Measurements from ENCODE around the gene DPP7.

Gene DPP7

DNA sequence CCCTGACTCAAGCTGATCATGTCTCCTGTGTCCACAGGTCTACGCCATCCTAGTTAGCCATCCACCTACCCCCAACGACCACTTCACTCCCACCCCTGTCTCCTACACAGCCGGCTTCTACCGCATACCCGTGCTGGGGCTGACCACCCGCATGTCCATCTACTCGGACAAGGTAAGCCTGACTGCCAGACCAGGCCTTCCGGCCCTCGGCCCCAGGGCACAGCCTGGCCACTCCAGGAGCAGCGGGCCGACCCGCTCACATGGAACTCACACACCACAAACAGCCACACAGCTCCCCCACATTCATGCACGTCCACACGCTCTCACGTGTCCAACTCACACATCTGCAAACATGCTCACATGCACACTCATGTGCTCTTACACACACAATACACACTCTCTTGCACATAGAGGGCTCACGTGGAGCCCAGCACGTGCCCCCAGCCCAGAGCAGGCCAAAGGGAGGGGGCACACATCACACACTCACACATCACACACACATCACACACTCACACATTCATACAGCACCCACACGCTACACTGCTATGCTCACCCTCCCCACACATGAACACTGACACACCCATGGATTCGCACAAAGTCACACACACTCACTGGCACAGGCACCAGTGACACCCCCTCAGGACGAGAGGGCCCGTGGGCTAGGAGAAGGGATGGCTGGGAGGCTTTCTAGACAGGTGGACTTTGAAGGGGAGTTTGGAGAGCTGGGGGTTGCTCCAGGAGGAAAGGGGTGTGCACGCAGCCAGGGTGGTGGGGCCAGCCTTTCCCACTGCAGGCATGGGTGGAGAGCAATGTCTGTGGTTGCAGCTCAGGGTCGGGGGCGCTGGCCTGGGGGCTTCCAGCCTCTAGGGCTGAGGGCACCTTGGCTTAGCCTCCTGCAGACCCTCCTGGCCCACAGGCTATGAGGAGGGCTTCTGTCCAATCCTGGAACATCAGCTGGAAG is 27.7 kb upstream of the DPP7 start:
- in situ Hi-C loops (cut with MboI; ENCODE audit: low pct_unique_long_range_greater_than_20kb, low sequenced_read_pairs, unreplicated experiment): no loop called here
- TF ChIP-seq, protein P1, sequence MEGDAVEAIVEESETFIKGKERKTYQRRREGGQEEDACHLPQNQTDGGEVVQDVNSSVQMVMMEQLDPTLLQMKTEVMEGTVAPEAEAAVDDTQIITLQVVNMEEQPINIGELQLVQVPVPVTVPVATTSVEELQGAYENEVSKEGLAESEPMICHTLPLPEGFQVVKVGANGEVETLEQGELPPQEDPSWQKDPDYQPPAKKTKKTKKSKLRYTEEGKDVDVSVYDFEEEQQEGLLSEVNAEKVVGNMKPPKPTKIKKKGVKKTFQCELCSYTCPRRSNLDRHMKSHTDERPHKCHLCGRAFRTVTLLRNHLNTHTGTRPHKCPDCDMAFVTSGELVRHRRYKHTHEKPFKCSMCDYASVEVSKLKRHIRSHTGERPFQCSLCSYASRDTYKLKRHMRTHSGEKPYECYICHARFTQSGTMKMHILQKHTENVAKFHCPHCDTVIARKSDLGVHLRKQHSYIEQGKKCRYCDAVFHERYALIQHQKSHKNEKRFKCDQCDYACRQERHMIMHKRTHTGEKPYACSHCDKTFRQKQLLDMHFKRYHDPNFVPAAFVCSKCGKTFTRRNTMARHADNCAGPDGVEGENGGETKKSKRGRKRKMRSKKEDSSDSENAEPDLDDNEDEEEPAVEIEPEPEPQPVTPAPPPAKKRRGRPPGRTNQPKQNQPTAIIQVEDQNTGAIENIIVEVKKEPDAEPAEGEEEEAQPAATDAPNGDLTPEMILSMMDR (IDR thresholded peaks at IDR 0.05; ENCODE audit: extremely low read depth, insufficient read depth, missing control alignments): no peak

DNA sequence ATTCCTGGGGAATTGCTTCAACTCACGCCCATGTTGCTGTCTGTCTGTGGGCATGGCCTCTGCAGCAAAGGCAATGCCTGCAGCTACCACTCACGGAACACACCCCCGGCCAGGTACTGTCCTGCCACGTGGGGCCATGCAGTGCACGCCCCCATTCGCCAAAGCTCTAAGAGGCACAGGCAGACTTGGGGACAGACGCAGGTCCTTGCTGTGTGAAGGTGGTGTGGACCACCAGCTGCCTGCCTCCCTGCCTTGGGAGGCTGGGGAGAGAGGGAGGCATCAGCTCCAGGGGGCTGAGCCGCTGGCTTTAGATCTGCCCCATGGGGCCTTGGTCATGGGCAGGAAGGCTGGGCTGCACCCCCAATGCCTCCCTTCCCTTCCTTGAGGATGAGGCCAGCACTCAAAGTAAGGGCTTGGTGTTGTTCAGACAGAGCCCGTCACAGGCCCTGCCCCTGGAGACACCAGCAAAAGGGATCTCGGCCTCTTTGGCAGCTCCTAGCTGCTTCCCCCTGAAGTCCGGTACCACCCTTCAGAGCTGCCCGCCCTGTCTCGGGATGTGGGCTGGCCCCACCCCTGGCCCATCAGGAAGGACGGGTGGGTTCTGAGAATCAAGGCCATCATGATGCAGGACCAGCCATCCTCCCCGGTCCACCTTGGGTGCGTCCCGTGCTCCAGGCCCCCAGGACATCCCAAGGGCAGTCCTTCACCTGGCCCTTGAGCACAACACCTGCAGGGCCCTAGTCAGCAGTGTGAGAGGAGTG is 26.7 kb upstream of the DPP7 start:
- in situ Hi-C loops (cut with MboI; ENCODE audit: low pct_unique_long_range_greater_than_20kb, low sequenced_read_pairs, unreplicated experiment): no loop called here
- DNase-seq (ENCODE audit: low spot score): no peak
- TF ChIP-seq, protein P1 (IDR thresholded peaks at IDR 0.05; ENCODE audit: extremely low read depth, insufficient read depth, missing control alignments): no peak

More for the DNA sequence above, 27.7 kb upstream of the DPP7 start:
- DNase-seq (ENCODE audit: low spot score): no peak

DNA sequence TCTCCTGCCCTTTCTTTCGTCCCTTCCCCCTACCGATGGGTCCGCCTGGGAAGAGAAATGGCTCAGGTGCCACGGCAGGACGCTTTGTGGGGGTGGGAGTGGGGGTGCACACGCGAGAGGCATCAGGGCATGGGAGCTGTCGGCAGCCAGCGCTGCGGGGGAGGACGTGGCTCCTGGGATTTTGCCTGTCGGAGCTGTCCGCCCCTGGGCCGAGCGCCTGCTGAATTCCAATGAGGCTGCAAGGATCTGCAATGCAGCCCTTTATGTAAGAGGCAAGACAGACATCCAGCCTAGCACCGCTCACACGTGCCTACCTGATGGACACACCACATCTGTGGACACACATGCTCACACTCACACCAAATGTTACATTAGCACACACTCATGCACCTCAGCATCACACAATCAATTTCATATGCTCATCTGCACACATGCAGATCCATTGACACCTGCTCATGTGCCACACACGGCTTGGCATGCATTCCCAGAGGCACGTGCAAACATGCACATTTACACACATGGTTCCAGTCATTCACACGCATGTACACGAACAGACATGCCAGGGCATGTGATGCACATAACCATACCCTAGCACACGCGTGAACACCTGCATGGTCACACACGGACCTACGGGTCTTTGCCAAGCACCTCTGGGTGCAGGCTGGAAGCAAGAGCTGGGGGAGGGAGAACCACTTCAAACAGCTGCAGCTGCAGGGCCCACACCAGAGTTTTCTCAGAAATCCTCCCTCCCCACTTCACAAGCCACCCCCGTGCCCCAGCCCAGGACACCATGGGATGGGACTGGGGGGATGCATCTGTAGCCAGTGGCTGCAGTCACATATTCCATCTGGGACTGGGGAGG is 25.8 kb upstream of the DPP7 start:
- in situ Hi-C loops (cut with MboI; ENCODE audit: low pct_unique_long_range_greater_than_20kb, low sequenced_read_pairs, unreplicated experiment): no loop called here
- TF ChIP-seq, protein P1 (IDR thresholded peaks at IDR 0.05; ENCODE audit: extremely low read depth, insufficient read depth, missing control alignments): no peak

DNA sequence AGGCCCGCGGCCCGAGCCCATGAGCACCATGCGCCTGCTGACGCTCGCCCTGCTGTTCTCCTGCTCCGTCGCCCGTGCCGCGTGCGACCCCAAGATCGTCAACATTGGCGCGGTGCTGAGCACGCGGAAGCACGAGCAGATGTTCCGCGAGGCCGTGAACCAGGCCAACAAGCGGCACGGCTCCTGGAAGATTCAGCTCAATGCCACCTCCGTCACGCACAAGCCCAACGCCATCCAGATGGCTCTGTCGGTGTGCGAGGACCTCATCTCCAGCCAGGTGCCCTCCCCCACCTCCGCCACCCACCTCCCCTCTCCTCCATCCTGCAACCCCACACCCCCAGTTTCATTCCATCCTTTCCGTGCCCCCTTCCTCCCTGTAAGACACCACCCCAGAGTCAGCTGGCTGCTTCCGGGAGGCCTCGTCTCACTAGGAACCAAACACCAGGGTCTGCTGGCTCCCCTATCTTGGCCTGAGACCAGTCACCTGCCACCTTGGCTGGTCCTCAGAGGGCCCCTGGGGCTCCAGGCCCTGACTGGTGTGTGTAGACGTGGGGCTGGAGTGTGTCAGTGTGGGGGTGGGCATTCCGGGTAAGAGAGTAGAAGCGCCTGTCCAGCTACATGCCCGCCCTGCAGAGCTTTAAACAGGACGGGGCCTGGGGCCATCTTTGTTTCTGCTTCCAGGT is 25.1 kb upstream of the DPP7 start:
- in situ Hi-C loops (cut with MboI; ENCODE audit: low pct_unique_long_range_greater_than_20kb, low sequenced_read_pairs, unreplicated experiment): no loop called here
- no peak for DNase-seq (ENCODE audit: low spot score)
- TF ChIP-seq, protein P1 (IDR thresholded peaks at IDR 0.05; ENCODE audit: extremely low read depth, insufficient read depth, missing control alignments): no peak

More for the DNA sequence above, 25.8 kb upstream of the DPP7 start:
- DNase-seq (ENCODE audit: low spot score): no peak

GRCh38 chr9:137138722-137139467 is 24.4 kb upstream of the DPP7 start, which contains the start of gene GRIN1:
Gene GRIN1, plus strand, starts transcription at chr9:137139154. Its CDS starts 333 bp downstream, at chr9:137139487.
- peak; percentile 66 for DNase-seq (ENCODE audit: low spot score)
- in situ Hi-C loops (cut with MboI; ENCODE audit: low pct_unique_long_range_greater_than_20kb, low sequenced_read_pairs, unreplicated experiment): no loop called here

More at GRCh38 chr9:137138722-137139467, 24.4 kb upstream of the DPP7 start, which contains the start of gene GRIN1:
- TF ChIP-seq, protein P1 (IDR thresholded peaks at IDR 0.05; ENCODE audit: extremely low read depth, insufficient read depth, missing control alignments): no peak

Data from GM13977 (cell line).